PC-9 (cell line): Measurements from ENCODE around the gene INPP5B. TPM values are rescaled to one million over a fixed set of nuclear protein-coding genes. Genes with fewer than 3 reads are reported as not detected.
"Not testable (repeated sequence)": the region's sequence is repeated elsewhere in the genome, so short reads cannot be mapped to it uniquely, and the experiment has no call there.

ENCODE experiments used
- BruUV-seq: library from RNA; stranded (reverse); fragments of 400-500 nt; replicated peaks from 2 replicates; lab custom pipeline; 2021; lab: Mats Ljungman, UMichigan
- CTCF ChIA-PET: fragments of 300-600 bp; sonication (Branson Sonifier 250); formaldehyde crosslinking; loops from one replicate; lab custom pipeline; 2022; ENCODE audit warnings: antibody characterized with exemption; lab: Charles Lee
- POLR2A ChIA-PET: fragments of 300-600 bp; sonication (Branson Sonifier 250); formaldehyde crosslinking; loops from one replicate; lab custom pipeline; 2022; ENCODE audit warnings: antibody characterized with exemption; ENCODE audit not compliant: unreplicated experiment; lab: Charles Lee
- DNase-seq, 2 experiments: peaks; one replicate each; pipeline versions ENCODE4 v3.0.0 to v3.0.0-alpha.2; 2015 to 2022; ENCODE audit warnings: mixed read lengths in 1 of 2
- H2AFZ ChIP-seq: fragments of 200-600 bp; sonication (generic); 2 replicates; pipeline ENCODE4 v1.8.1; 2017; ENCODE audit warnings: antibody characterized with exemption
- H3F3A ChIP-seq: fragments of 200-600 bp; sonication (generic); 2 replicates; pipeline ENCODE4 v1.8.1; 2017; ENCODE audit warnings: antibody characterized with exemption, mild to moderate bottlenecking, low read depth; ENCODE audit not compliant: insufficient read depth
- H3K27ac ChIP-seq: fragments of 200-600 bp; sonication (generic); 2 replicates; pipeline ENCODE4 v1.6.1; 2016; ENCODE audit warnings: mixed run types
- H3K27me3 ChIP-seq: fragments of 200-600 bp; sonication (generic); 2 replicates; pipeline ENCODE4 v1.6.1; 2016; ENCODE audit warnings: low read depth, mixed run types; ENCODE audit not compliant: insufficient read depth
- H3K36me3 ChIP-seq: fragments of 200-600 bp; sonication (generic); 2 replicates; pipeline ENCODE4 v1.6.1; 2016; ENCODE audit warnings: low read depth, mixed run types
- H3K4me1 ChIP-seq: fragments of 200-600 bp; sonication (generic); replicated peaks from 2 replicates; pipeline ENCODE4 v1.6.1; 2016; ENCODE audit warnings: mixed run types; ENCODE audit not compliant: insufficient read depth
- H3K4me2 ChIP-seq: fragments of 200-600 bp; sonication (generic); 2 replicates; pipeline ENCODE4 v1.6.1; 2017; ENCODE audit warnings: mixed run types
- H3K4me3 ChIP-seq: fragments of 200-600 bp; sonication (generic); 2 replicates; pipeline ENCODE4 v1.6.1; 2016; ENCODE audit warnings: mixed run types
- H3K79me2 ChIP-seq: fragments of 200-600 bp; sonication (generic); 2 replicates; pipeline ENCODE4 v1.6.1; 2017; ENCODE audit warnings: low read depth, mixed run types
- H3K9me2 ChIP-seq: fragments of 200-600 bp; sonication (generic); 2 replicates; pipeline ENCODE4 v1.8.1; 2017; ENCODE audit warnings: mild to moderate bottlenecking; ENCODE audit not compliant: insufficient read depth
- H3K9me3 ChIP-seq: fragments of 200-600 bp; sonication (generic); 2 replicates; pipeline ENCODE4 v1.8.1; 2016; ENCODE audit warnings: low read depth; ENCODE audit not compliant: insufficient read depth
- H4K20me1 ChIP-seq: fragments of 200-600 bp; sonication (generic); 2 replicates; pipeline ENCODE4 v1.8.1; 2017; ENCODE audit not compliant: insufficient read depth
- EZH2 ChIP-seq: fragments of 200-600 bp; sonication (generic); IDR thresholded peaks from 2 replicates; pipeline ENCODE4 v1.8.0; 2017; ENCODE audit warnings: antibody characterized with exemption, low read depth
- intact Hi-C: fragments of 100-400 bp; cut with micrococcal nuclease; formaldehyde crosslinking; loops from one replicate; pipeline ENCODE4 v1.10.0; 2022; ENCODE audit not compliant: unreplicated experiment
- total RNA-seq: library from RNA; stranded (reverse); gene quantifications from 2 replicates; pipeline ENCODE4 v1.2.3, GENCODE V29; 2021
- TF ChIP-seq, protein P1 (sequence below): fragments of 200-600 bp; sonication (generic); conservative IDR thresholded peaks from 2 replicates; pipeline ENCODE4 v1.6.1; 2017; ENCODE audit warnings: mixed run types, antibody characterized with exemption, mild to moderate bottlenecking, moderate library complexity

INPP5B gene
- total RNA-seq, 1 experiment from 2014 or later: 28.1 TPM

DNA sequence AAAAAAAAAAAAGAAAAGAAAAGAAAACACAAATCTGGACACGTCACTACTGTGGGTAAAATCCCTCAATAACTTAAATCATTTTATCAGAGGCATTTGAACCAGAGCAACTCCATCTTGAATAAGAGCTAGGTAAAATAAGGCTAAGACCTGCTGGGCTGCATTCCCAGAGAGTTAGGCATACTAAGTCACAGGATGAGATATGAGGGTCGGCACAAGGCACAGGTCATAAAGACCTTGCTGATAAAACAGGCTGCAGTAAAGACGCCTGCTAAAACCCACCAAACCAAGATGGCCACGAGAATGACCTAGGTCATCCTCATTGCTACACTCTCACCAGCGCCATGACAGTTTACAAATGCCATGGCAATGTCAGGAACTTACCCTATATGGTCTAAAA lies 43.9 kb downstream of the INPP5B start:
- H3K9me3 ChIP-seq: no peaks in the 10 kb centered on the region
- peaks cover 10% of the 10 kb centered on the region for H3K4me1 ChIP-seq
- TF ChIP-seq, protein P1, sequence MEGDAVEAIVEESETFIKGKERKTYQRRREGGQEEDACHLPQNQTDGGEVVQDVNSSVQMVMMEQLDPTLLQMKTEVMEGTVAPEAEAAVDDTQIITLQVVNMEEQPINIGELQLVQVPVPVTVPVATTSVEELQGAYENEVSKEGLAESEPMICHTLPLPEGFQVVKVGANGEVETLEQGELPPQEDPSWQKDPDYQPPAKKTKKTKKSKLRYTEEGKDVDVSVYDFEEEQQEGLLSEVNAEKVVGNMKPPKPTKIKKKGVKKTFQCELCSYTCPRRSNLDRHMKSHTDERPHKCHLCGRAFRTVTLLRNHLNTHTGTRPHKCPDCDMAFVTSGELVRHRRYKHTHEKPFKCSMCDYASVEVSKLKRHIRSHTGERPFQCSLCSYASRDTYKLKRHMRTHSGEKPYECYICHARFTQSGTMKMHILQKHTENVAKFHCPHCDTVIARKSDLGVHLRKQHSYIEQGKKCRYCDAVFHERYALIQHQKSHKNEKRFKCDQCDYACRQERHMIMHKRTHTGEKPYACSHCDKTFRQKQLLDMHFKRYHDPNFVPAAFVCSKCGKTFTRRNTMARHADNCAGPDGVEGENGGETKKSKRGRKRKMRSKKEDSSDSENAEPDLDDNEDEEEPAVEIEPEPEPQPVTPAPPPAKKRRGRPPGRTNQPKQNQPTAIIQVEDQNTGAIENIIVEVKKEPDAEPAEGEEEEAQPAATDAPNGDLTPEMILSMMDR: no peak
- TF ChIP-seq EZH2: no peak
- 0 out of 2 replicates have a peak, but pooled peaks cover 4% of the 10 kb centered on the region for H3F3A ChIP-seq
- ChIA-PET POLR2A (no interaction called here), CTCF (no interaction called here)
- H3K27me3 ChIP-seq: no peaks in the 10 kb centered on the region
- no peak overlapping the region for H2AFZ ChIP-seq
- no peaks in the 10 kb centered on the region for H3K9me2 ChIP-seq
- no peak overlapping the region for H3K4me3 ChIP-seq
- BruUV-seq: no TSS peak
- H4K20me1 ChIP-seq: no peaks in the 10 kb centered on the region
- no peak for DNase-seq
- no peaks in the 10 kb centered on the region for H3K36me3 ChIP-seq
- no peaks in the 10 kb centered on the region for H3K79me2 ChIP-seq
- intact Hi-C loops: no loop called here
- no peak overlapping the region for H3K27ac ChIP-seq
- no peak overlapping the region for H3K4me2 ChIP-seq

DNA sequence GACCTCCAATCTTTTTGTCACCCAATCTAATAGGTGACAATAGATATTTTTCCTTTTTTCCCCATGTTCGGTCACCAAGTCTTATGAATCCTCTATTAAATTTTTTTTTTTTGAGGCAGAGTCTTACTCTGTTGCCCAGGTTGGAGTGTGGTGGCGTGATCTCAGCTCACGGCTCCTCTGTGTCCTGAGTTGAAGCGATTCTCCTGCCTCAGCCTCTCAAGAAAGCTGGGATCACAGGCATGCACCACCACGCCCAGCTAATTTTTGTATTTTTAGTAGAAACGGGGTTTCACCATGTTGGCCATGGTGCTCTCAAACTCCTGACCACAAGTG lies 45.0 kb downstream of the INPP5B start:
- TF ChIP-seq, protein P1: no peak
- TF ChIP-seq EZH2: no peak
- no peak overlapping the region for H3K27ac ChIP-seq
- no peaks in the 10 kb centered on the region for H3K4me1 ChIP-seq
- H3K9me3 ChIP-seq: no peaks in the 10 kb centered on the region
- H3K27me3 ChIP-seq: no peaks in the 10 kb centered on the region
- ChIA-PET CTCF (no interaction called here), POLR2A (no interaction called here)
- no peak overlapping the region for H3K4me2 ChIP-seq
- no peak for DNase-seq
- no peaks in the 10 kb centered on the region for H3K79me2 ChIP-seq
- no peaks in the 10 kb centered on the region for H4K20me1 ChIP-seq
- no peaks in the 10 kb centered on the region for H3K36me3 ChIP-seq
- 0 out of 2 replicates have a peak, but pooled peaks cover 6% of the 10 kb centered on the region for H3F3A ChIP-seq
- intact Hi-C loops: no loop called here
- H3K4me3 ChIP-seq: no peak overlapping the region
- no peak overlapping the region for H2AFZ ChIP-seq
- BruUV-seq: no TSS peak
- no peaks in the 10 kb centered on the region for H3K9me2 ChIP-seq

- 0 out of 2 replicates have a peak, but pooled peaks cover 6% of the 10 kb centered on the region for H3F3A ChIP-seq
- H3K4me2 ChIP-seq: no peak overlapping the region
- BruUV-seq: no TSS peak
- no peak overlapping the region for H2AFZ ChIP-seq
- no peaks in the 10 kb centered on the region for H4K20me1 ChIP-seq
- no peaks in the 10 kb centered on the region for H3K36me3 ChIP-seq
- no peaks in the 10 kb centered on the region for H3K9me3 ChIP-seq
- H3K27ac ChIP-seq: no peak overlapping the region
- no peaks in the 10 kb centered on the region for H3K79me2 ChIP-seq
- H3K9me2 ChIP-seq: no peaks in the 10 kb centered on the region
- ChIA-PET POLR2A (no interaction called here), CTCF (no interaction called here)
- intact Hi-C loops: no loop called here
- H3K4me1 ChIP-seq: no peaks in the 10 kb centered on the region
- no peak overlapping the region for H3K4me3 ChIP-seq
- H3K27me3 ChIP-seq: no peaks in the 10 kb centered on the region
- DNase-seq: no peak
- TF ChIP-seq, protein P1: no peak
- no peak for TF ChIP-seq EZH2
Observed at GRCh38 chr1:37901191-37901892, 45.5 kb downstream of the INPP5B start.

DNA sequence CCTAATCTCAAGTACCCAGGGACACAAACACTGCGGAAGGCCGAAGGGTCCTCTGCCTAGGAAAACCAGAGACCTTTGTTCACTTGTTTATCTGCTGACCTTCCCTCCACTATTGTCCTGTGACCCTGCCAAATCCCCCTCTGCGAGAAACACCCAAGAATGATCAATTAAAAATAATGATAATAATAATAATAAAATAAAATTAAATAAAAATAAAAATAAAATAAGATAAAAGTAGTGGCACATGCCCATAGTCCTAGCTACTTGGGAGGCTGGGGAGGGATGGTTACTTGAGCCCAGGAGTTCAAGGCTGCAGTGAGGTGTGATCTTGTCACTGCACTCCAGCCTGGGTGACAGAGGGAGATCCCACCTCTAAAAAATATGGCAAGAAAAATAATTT lies 49.3 kb downstream of the INPP5B start:
- H3K4me1 ChIP-seq, H3K4me2 ChIP-seq, CTCF ChIA-PET, POLR2A ChIA-PET, H3F3A ChIP-seq, H3K27me3 ChIP-seq, DNase-seq, H3K27ac ChIP-seq, H3K4me3 ChIP-seq, intact Hi-C loops, H3K79me2 ChIP-seq, H3K36me3 ChIP-seq, H2AFZ ChIP-seq, BruUV-seq, H4K20me1 ChIP-seq, H3K9me3 ChIP-seq, H3K9me2 ChIP-seq: not testable (repeated sequence)
